OCI-LY7 (cell line): Measurements from ENCODE around the gene THRB. TPM values are rescaled to one million over a fixed set of nuclear protein-coding genes. Genes with fewer than 3 reads are reported as not detected.

Source experiments
- BruUV-seq: library from RNA; stranded (reverse); fragments of 400-500 nt; replicated peaks from 2 replicates; lab custom pipeline; 2021; lab: Mats Ljungman, UMichigan
- CTCF ChIA-PET: fragments of 300-600 bp; sonication (Branson Sonifier 250); formaldehyde crosslinking; loops from one replicate; lab custom pipeline; 2022; ENCODE audit warnings: antibody characterized with exemption; ENCODE audit not compliant: unreplicated experiment; lab: Charles Lee
- POLR2A ChIA-PET: fragments of 300-600 bp; sonication (Branson Sonifier 250); formaldehyde crosslinking; loops from one replicate; lab custom pipeline; 2022; ENCODE audit warnings: antibody characterized with exemption; lab: Charles Lee
- DNase-seq: peaks from one replicate; pipeline ENCODE4 v3.0.0-alpha.2; 2015; ENCODE audit warnings: low spot score
- H2AFZ ChIP-seq: fragments of 200-600 bp; sonication (generic), shearing (Covaris generic); 2 replicates; pipeline ENCODE4 v1.6.1; 2014; ENCODE audit warnings: mild to moderate bottlenecking, antibody characterized with exemption, low read length, moderate library complexity
- H3K27ac ChIP-seq: fragments of 200-600 bp; sonication (generic); 2 replicates; pipeline ENCODE4 v1.5.1; 2014; ENCODE audit warnings: mixed run types, low read depth, mild to moderate bottlenecking, moderate library complexity, low read length, inconsistent platforms; ENCODE audit not compliant: poor library complexity, severe bottlenecking
- H3K36me3 ChIP-seq: fragments of 200-600 bp; sonication (generic); 2 replicates; pipeline ENCODE4 v1.6.1; 2014; ENCODE audit warnings: mild to moderate bottlenecking, antibody characterized with exemption, low read length, moderate library complexity, mixed read lengths; ENCODE audit not compliant: insufficient read depth
- H3K4me1 ChIP-seq: fragments of 200-600 bp; sonication (generic); 2 replicates; pipeline ENCODE4 v1.5.1; 2014; ENCODE audit warnings: mild to moderate bottlenecking, low read length; ENCODE audit not compliant: insufficient read depth, poor library complexity, severe bottlenecking
- H3K4me2 ChIP-seq: fragments of 200-600 bp; sonication (generic); 2 replicates; pipeline ENCODE4 v1.6.1; 2014; ENCODE audit warnings: mild to moderate bottlenecking, low read length
- H3K4me3 ChIP-seq: fragments of 200-600 bp; sonication (generic); 2 replicates; pipeline ENCODE4 v1.5.1; 2014; ENCODE audit warnings: mild to moderate bottlenecking, low read depth, low read length; ENCODE audit not compliant: poor library complexity, severe bottlenecking
- H3K79me2 ChIP-seq: fragments of 200-600 bp; sonication (generic); 2 replicates; pipeline ENCODE4 v1.6.1; 2016; ENCODE audit warnings: low read depth, mild to moderate bottlenecking, low read length, moderate library complexity, mixed read lengths; ENCODE audit not compliant: insufficient read depth
- H3K9me2 ChIP-seq: fragments of 200-600 bp; sonication (generic); 2 replicates; pipeline ENCODE4 v1.6.1; 2016; ENCODE audit warnings: mild to moderate bottlenecking, low read length, mixed read lengths; ENCODE audit not compliant: insufficient read depth
- H3K9me3 ChIP-seq: fragments of 200-600 bp; sonication (generic); 2 replicates; pipeline ENCODE4 v1.6.1; 2014; ENCODE audit warnings: mild to moderate bottlenecking, mixed run types, low read length, mixed read lengths
- H4K20me1 ChIP-seq: fragments of 200-600 bp; sonication (generic); 2 replicates; pipeline ENCODE4 v1.6.1; 2014; ENCODE audit warnings: mild to moderate bottlenecking, antibody characterized with exemption, low read length, moderate library complexity, mixed read lengths; ENCODE audit not compliant: insufficient read depth
- CTCF ChIP-seq: fragments of 200-600 bp; sonication (generic); conservative IDR thresholded peaks from 2 replicates; pipeline ENCODE4 v1.5.1; 2014; ENCODE audit warnings: mild to moderate bottlenecking, antibody characterized with exemption, low read length, moderate library complexity, mixed read lengths
- EZH2phosphoT487 ChIP-seq: fragments of 200-600 bp; sonication (generic); IDR thresholded peaks from 2 replicates; pipeline ENCODE4 v1.6.1; 2018; ENCODE audit warnings: low read depth, borderline replicate concordance, mild to moderate bottlenecking, mixed run types, antibody characterized with exemption, low read length, moderate library complexity, mixed read lengths
- intact Hi-C: fragments of 100-400 bp; cut with micrococcal nuclease; formaldehyde crosslinking; loops from one replicate; pipeline ENCODE4 v1.10.0; 2022; ENCODE audit not compliant: unreplicated experiment
- total RNA-seq, 2 experiments: library from RNA; depleted of rRNA in 1 of 2; stranded (reverse); fragments of >200 nt in 1 of 2; shearing (Covaris generic) in 1 of 2; gene quantifications; 2 replicates each; pipeline ENCODE4 v1.2.3, GENCODE V29; 2014 to 2022

Gene THRB
- total RNA-seq, 2 experiments from 2014 or later = not detected

GRCh38 chr3:24258260-24258659, 236.4 kb downstream of the THRB start:
- Histone ChIP-seq H3K36me3 (no peaks in the 10 kb centered on the region), H3K4me1 (no peaks in the 10 kb centered on the region), H3K4me3 (no peak overlapping the region), H3K9me2 (no peaks in the 10 kb centered on the region), H3K27ac (no peak overlapping the region), H3K79me2 (no peaks in the 10 kb centered on the region), H4K20me1 (no peaks in the 10 kb centered on the region), H2AFZ (no peak overlapping the region), H3K4me2 (no peak overlapping the region), H3K9me3 (no peaks in the 10 kb centered on the region)
- intact Hi-C loops = no loop called here
- ChIA-PET POLR2A (no interaction called here), CTCF (no interaction called here)
- TF ChIP-seq CTCF (no peak), EZH2phosphoT487 (no peak)
- no peak for DNase-seq
- no TSS peak for BruUV-seq

- CTCF ChIA-PET = no interaction called here
- intact Hi-C loops = no loop called here
Measured at GRCh38 chr3:24255414-24255813, 239.2 kb downstream of the THRB start.

More at GRCh38 chr3:24255414-24255813, 239.2 kb downstream of the THRB start:
- H3K9me2 ChIP-seq = no peaks in the 10 kb centered on the region
- no peak overlapping the region for H2AFZ ChIP-seq
- H3K79me2 ChIP-seq = no peaks in the 10 kb centered on the region
- DNase-seq = no peak
- H3K4me2 ChIP-seq = no peak overlapping the region
- no peaks in the 10 kb centered on the region for H4K20me1 ChIP-seq
- H3K36me3 ChIP-seq = no peaks in the 10 kb centered on the region
- no peaks in the 10 kb centered on the region for H3K4me1 ChIP-seq
- POLR2A ChIA-PET = no interaction called here
- TF ChIP-seq EZH2phosphoT487 = no peak
- no peak for TF ChIP-seq CTCF
- H3K4me3 ChIP-seq = no peak overlapping the region
- H3K9me3 ChIP-seq = no peaks in the 10 kb centered on the region
- no TSS peak for BruUV-seq
- H3K27ac ChIP-seq = no peak overlapping the region
